Thyroid gland (tissue), 4 donors: Measurements from ENCODE around the gene NUDT16. TPM values are rescaled to one million over a fixed set of nuclear protein-coding genes. Genes with fewer than 3 reads are reported as not detected.

Source experiments
- DNase-seq, 2 donors: peaks; one replicate each; pipeline ENCODE4 v3.0.0-alpha.2; 2019
- H3K27ac ChIP-seq, 3 donors: fragments of 200-600 bp; sonication (generic); 1 replicate in 2 of 3; 2 replicates in 1 of 3; pipeline ENCODE4 v1.5.1; 2016 to 2019; ENCODE audit warnings: mild to moderate bottlenecking in 1 of 3, moderate library complexity in 1 of 3
- H3K27me3 ChIP-seq: fragments of 200-600 bp; sonication (generic); one replicate; pipeline ENCODE4 v1.5.1; 2019
- H3K36me3 ChIP-seq, 2 donors: fragments of 200-600 bp; sonication (generic); one replicate each; pipeline ENCODE4 v1.5.1; 2016 to 2019
- H3K4me1 ChIP-seq, 2 donors: fragments of 200-600 bp; sonication (generic); one replicate each; pipeline ENCODE4 v1.5.1; 2017 to 2019
- H3K4me3 ChIP-seq, 3 donors: fragments of 200-600 bp; sonication (generic); replicated peaks in 1 of 3; 1 replicate in 2 of 3; 2 replicates in 1 of 3; pipeline ENCODE4 v1.5.1; 2016; ENCODE audit warnings: mild to moderate bottlenecking in 1 of 3
- H3K9me3 ChIP-seq: fragments of 200-600 bp; sonication (generic); one replicate; pipeline ENCODE4 v1.5.1; 2017
- CTCF ChIP-seq, 6 experiments: fragments of 200-600 bp in 3 of 6; fragments of 450-650 bp in 3 of 6; sonication (generic) in 3 of 6; IDR thresholded peaks; one replicate each; pipeline ENCODE4 v1.5.1; 2016 to 2019; ENCODE audit warnings: antibody characterized with exemption in 6 of 6, mild to moderate bottlenecking in 2 of 6, inconsistent platforms in 1 of 6, moderate library complexity in 1 of 6
- POLR2A ChIP-seq, 2 donors: fragments of 450-650 bp; IDR thresholded peaks; one replicate each; pipeline ENCODE4 v1.6.1; 2017; ENCODE audit warnings: antibody characterized with exemption in 2 of 2, mild to moderate bottlenecking in 2 of 2, moderate library complexity in 1 of 2
- WGBS, 2 donors: methylation state at CpG; one replicate each; pipeline ENCODE4 v1.1.5; 2017; 5-methylcytosine and 5-hydroxymethylcytosine counted together
- intact Hi-C: fragments of 100-400 bp; cut with DNase I; formaldehyde crosslinking; loops from one replicate; pipeline ENCODE4 v1.15.1; 2023
- total RNA-seq, 4 donors: library from RNA; depleted of rRNA; stranded (reverse); fragments of >200 nt; gene quantifications; one replicate each; pipeline ENCODE4 v1.2.3, GENCODE V29; 2016

NUDT16 gene
- total RNA-seq, 4 donors from 2014 or later, result 30.7 to 37.5 (median 34.4) TPM

GRCh38 chr3:131386429-131387165 lies 5.0 kb downstream of the NUDT16 start:
- Histone ChIP-seq H3K4me1 (peaks cover 19 to 33% of the 10 kb centered on the region in 2 donors), H3K27ac (peak overlapping the region in 2 of 3 donors; percentile 2 to 39), H3K36me3 (peaks cover 0 to 3% of the 10 kb centered on the region in 2 donors), H3K4me3 (no peak overlapping the region), H3K27me3 (no peaks in the 10 kb centered on the region), H3K9me3 (no peaks in the 10 kb centered on the region)
- TF ChIP-seq CTCF (IDR thresholded peaks at IDR 0.05) (no peak), POLR2A (IDR thresholded peaks at IDR 0.05) (no peak)
- 56 to 67% methylated on average over 6 of the region's 6 CpGs for WGBS, 2 donors
- intact Hi-C loops, result loop anchor here (10.0 kb wide), 2 partner anchors 118 to 152 kb away; partner anchors contain the start of gene MRPL3
- peak; percentile 35 to 44 for DNase-seq

GRCh38 chr3:131387796-131388489 lies 6.4 kb downstream of the NUDT16 start:
- WGBS, 2 donors, result 76 to 81% methylated on average over 1 of the region's 1 CpG
- no peak for TF ChIP-seq POLR2A (IDR thresholded peaks at IDR 0.05)
- TF ChIP-seq CTCF (IDR thresholded peaks at IDR 0.05), result no peak
- Histone ChIP-seq H3K4me1 (peaks cover 10 to 24% of the 10 kb centered on the region in 2 donors), H3K4me3 (no peak overlapping the region), H3K36me3 (peaks cover 0 to 3% of the 10 kb centered on the region in 2 donors), H3K27me3 (no peaks in the 10 kb centered on the region), H3K27ac (no peak overlapping the region), H3K9me3 (no peaks in the 10 kb centered on the region)
- intact Hi-C loops, result loop anchor here (10.0 kb wide), 2 partner anchors 117 to 153 kb away; partner anchors contain the start of gene MRPL3
- no peak for DNase-seq

GRCh38 chr3:131388490-131388799 lies 6.9 kb downstream of the NUDT16 start:
- DNase-seq, result no peak
- Histone ChIP-seq H3K27me3 (no peaks in the 10 kb centered on the region), H3K4me1 (peaks cover 8 to 20% of the 10 kb centered on the region in 2 donors), H3K36me3 (peaks cover 0 to 3% of the 10 kb centered on the region in 2 donors), H3K9me3 (no peaks in the 10 kb centered on the region), H3K4me3 (no peak overlapping the region), H3K27ac (no peak overlapping the region)
- TF ChIP-seq POLR2A (IDR thresholded peaks at IDR 0.05), result no peak
- no peak for TF ChIP-seq CTCF (IDR thresholded peaks at IDR 0.05)
- intact Hi-C loops, result loop anchor here (10.0 kb wide), 2 partner anchors 116 to 154 kb away; partner anchors contain the start of gene MRPL3
- 65 to 69% methylated on average over 2 of the region's 2 CpGs for WGBS, 2 donors

GRCh38 chr3:131390331-131390730 lies 8.8 kb downstream of the NUDT16 start:
- Histone ChIP-seq H3K27ac (no peak overlapping the region), H3K27me3 (no peaks in the 10 kb centered on the region), H3K4me1 (peaks cover 8 to 13% of the 10 kb centered on the region in 2 donors), H3K4me3 (no peak overlapping the region), H3K36me3 (no peaks in the 10 kb centered on the region), H3K9me3 (no peaks in the 10 kb centered on the region)
- intact Hi-C loops, result no loop called here
- TF ChIP-seq CTCF (IDR thresholded peaks at IDR 0.05) (no peak), POLR2A (IDR thresholded peaks at IDR 0.05) (no peak)
- WGBS, 2 donors, result 79 to 90% methylated on average over 2 of the region's 2 CpGs
- DNase-seq, result no peak

- Histone ChIP-seq H3K4me3 (no peak overlapping the region), H3K9me3 (no peaks in the 10 kb centered on the region), H3K27me3 (no peaks in the 10 kb centered on the region), H3K27ac (no peak overlapping the region), H3K36me3 (no peaks in the 10 kb centered on the region), H3K4me1 (no peaks in the 10 kb centered on the region)
- WGBS, 2 donors, result 57 to 59% methylated on average over 6 of the region's 6 CpGs
- no peak for TF ChIP-seq POLR2A (IDR thresholded peaks at IDR 0.05)
- no peak for TF ChIP-seq CTCF (IDR thresholded peaks at IDR 0.05)
- no peak for DNase-seq
- intact Hi-C loops, result no loop called here
Observed at GRCh38 chr3:131393051-131393450, 11.5 kb downstream of the NUDT16 start.
